ENCODE data around the gene MCU. TPM values are rescaled to one million over a fixed set of nuclear protein-coding genes. Genes with fewer than 3 reads are reported as not detected.

Gene MCU
- total RNA-seq, 1 donor from 2014 or later = 44.7 TPM

DNA sequence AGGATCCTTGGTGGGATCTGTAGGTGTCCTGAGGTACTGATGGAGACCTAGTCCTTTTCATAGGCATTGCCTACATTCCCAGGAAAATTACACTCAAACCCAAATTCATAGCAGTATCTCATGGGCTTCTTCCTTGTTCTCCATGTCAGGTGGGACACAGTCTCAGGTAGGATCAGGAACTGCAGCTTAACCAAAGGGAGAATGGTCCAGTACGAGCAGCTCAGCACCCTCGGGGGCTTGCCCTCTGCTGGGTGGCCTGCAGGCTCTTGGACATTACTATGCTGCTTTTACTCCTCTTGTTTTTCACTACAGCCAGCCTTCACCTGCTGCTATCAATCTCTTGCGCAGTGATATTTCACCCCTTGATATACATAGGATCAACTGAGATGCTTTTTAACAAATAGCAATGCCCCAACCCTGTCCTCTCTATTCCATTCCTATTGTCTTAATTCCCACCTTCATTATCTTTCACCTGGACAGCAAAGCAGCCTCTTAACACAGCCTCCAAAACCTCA is 234.1 kb downstream of the MCU start:
- no peak for DNase-seq (ENCODE audit: extremely low spot score in 2 of 2)
- Histone ChIP-seq H3K4me1 (no peaks in the 10 kb centered on the region), H3K27me3 (no peaks in the 10 kb centered on the region), H3K9me3 (no peaks in the 10 kb centered on the region), H3K36me3 (no peaks in the 10 kb centered on the region), H3K4me3 (no peak overlapping the region), H3K27ac (no peak overlapping the region)
- TF ChIP-seq CTCF (IDR thresholded peaks at IDR 0.05) = no peak
- TF ChIP-seq POLR2A (IDR thresholded peaks at IDR 0.05) = no peak
- TF ChIP-seq POLR2AphosphoS5 (IDR thresholded peaks at IDR 0.05; ENCODE audit: insufficient read depth in 1 of 2, low read depth in 1 of 2) = no peak
- intact Hi-C loops (cut with DNase I) = no loop called here

DNA sequence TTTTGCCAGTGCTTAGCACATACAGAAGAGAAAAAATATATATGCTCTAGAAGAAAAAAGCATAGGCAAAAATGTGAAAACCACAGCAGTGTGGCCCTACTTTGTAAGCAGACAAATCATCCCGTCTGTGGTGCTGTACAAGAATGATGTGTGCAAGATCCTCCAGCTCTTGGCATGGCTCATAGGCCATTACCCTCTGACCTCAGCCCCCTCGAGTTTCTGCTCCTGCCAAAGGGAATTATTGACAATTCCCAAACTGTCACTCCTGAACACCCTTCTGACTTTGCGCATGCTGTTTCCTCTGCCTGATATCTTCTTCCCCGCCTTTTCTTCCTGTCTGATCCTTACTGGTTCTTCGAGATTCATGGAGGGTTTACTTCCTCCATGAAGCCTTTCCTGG is 235.5 kb downstream of the MCU start:
- Histone ChIP-seq H3K4me3 (no peak overlapping the region), H3K9me3 (no peaks in the 10 kb centered on the region), H3K4me1 (no peaks in the 10 kb centered on the region), H3K27me3 (no peaks in the 10 kb centered on the region), H3K36me3 (no peaks in the 10 kb centered on the region), H3K27ac (no peak overlapping the region)
- DNase-seq (ENCODE audit: extremely low spot score in 2 of 2) = no peak
- TF ChIP-seq POLR2AphosphoS5 (IDR thresholded peaks at IDR 0.05; ENCODE audit: insufficient read depth in 1 of 2, low read depth in 1 of 2) (no peak), POLR2A (IDR thresholded peaks at IDR 0.05) (no peak), CTCF (IDR thresholded peaks at IDR 0.05) (no peak)
- intact Hi-C loops (cut with DNase I) = no loop called here

DNA sequence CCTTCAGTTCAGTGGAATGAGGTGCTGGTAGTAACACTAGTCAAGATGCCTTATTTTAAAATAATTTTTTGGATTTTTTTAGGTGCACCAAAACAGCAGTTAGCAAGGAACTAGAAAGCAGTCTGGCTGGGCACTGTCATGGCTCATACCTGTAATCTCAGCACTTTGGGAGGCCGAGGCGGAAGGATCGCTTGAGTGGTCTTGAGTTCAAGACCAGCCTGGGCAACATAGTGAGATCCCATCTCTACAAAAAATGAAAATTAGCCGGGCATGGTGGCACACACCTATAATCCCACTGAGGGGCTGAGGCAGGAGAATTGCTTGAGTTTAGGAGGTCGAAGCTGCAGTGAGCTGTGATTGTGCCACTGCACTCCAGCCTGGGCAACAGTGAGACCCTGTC is 236.9 kb downstream of the MCU start:
- H3K36me3 ChIP-seq = no peaks in the 10 kb centered on the region
- no peak for DNase-seq (ENCODE audit: extremely low spot score in 2 of 2)

GRCh38 chr10:72930276-72930675 is 238.3 kb downstream of the MCU start:
- intact Hi-C loops (cut with DNase I) = no loop called here
- no peak for DNase-seq (ENCODE audit: extremely low spot score in 2 of 2)
- TF ChIP-seq POLR2A (IDR thresholded peaks at IDR 0.05) = no peak
- Histone ChIP-seq H3K36me3 (no peaks in the 10 kb centered on the region), H3K27ac (no peak overlapping the region), H3K4me1 (no peaks in the 10 kb centered on the region), H3K4me3 (no peak overlapping the region), H3K9me3 (no peaks in the 10 kb centered on the region), H3K27me3 (no peaks in the 10 kb centered on the region)

More for the DNA sequence above, 236.9 kb downstream of the MCU start:
- intact Hi-C loops (cut with DNase I) = no loop called here
- H3K4me1 ChIP-seq = no peaks in the 10 kb centered on the region
- no peaks in the 10 kb centered on the region for H3K27me3 ChIP-seq
- no peak for TF ChIP-seq POLR2A (IDR thresholded peaks at IDR 0.05)
- no peak for TF ChIP-seq CTCF (IDR thresholded peaks at IDR 0.05)
- no peak for TF ChIP-seq POLR2AphosphoS5 (IDR thresholded peaks at IDR 0.05; ENCODE audit: insufficient read depth in 1 of 2, low read depth in 1 of 2)
- H3K4me3 ChIP-seq = no peak overlapping the region
- no peaks in the 10 kb centered on the region for H3K9me3 ChIP-seq
- H3K27ac ChIP-seq = no peak overlapping the region

DNA sequence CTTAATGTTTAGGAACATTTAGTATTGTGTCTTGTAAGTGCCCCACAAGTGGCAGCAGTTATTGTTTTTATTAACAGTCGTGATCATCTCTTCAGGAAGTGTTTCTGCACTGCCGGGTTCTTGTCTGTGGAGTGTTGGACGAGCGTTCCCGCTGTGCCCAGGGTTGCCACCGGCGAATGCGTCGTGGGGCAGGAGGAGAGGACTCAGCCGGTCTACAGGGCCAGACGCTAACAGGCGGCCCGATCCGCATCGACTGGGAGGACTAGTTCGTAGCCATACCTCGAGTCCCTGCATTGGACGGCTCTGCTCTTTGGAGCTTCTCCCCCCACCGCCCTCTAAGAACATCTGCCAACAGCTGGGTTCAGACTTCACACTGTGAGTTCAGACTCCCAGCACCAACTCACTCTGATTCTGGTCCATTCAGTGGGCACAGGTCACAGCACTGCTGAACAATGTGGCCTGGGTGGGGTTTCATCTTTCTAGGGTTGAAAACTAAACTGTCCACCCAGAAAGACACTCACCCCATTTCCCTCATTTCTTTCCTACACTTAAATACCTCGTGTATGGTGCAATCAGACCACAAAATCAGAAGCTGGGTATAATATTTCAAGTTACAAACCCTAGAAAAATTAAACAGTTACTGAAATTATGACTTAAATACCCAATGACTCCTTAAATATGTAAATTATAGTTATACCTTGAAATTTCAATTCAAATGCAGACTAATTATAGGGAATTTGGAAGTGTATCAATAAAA is 240.5 kb downstream of the MCU start:
- Histone ChIP-seq H3K27ac (no peak overlapping the region), H3K4me1 (no peaks in the 10 kb centered on the region), H3K27me3 (no peaks in the 10 kb centered on the region), H3K9me3 (no peaks in the 10 kb centered on the region), H3K36me3 (no peaks in the 10 kb centered on the region), H3K4me3 (no peak overlapping the region)
- DNase-seq (ENCODE audit: extremely low spot score in 2 of 2) = no peak
- TF ChIP-seq POLR2AphosphoS5 (IDR thresholded peaks at IDR 0.05; ENCODE audit: insufficient read depth in 1 of 2, low read depth in 1 of 2) = no peak
- TF ChIP-seq POLR2A (IDR thresholded peaks at IDR 0.05) = no peak
- TF ChIP-seq CTCF (IDR thresholded peaks at IDR 0.05) = no peak
- intact Hi-C loops (cut with DNase I) = no loop called here
